HG02981 (cell line): ENCODE measurements around the gene ZC3H15.
"Not testable (repeated sequence)": the region's sequence is repeated elsewhere in the genome, so short reads cannot be mapped to it uniquely, and the experiment has no call there.

Experiments
- ATAC-seq: cut with Tn5 transposase; IDR thresholded peaks from one replicate; pipeline ENCODE4 v1.9.1; 2021; ENCODE audit warnings: mild to moderate bottlenecking, moderate library complexity; ENCODE audit not compliant: unreplicated experiment

Gene ZC3H15

DNA sequence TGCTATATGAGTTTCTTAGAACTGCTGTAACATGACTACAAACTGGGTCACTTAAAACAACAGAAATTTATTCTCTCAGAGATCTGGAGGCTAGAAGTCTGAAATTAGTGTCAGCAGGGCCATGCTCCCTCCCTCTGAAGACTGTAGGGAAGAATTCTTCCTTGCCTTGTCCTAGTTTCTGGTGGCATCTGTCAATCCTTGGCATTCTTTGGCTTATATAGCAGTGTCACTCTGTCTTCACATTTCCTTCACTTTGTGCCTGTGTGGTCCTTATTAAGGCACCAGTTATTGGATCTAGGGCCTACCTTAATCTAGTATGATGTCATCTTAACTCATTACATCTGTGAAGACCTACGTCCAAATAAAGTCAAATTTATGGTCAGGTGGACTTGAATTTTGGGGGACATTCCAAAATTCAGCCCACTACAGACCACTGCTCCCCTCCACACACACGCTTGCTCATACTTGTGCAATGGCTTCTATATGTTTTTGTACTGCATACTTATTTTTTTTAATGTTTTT is 7.6 kb downstream of the ZC3H15 start:
- no peak for ATAC-seq

DNA sequence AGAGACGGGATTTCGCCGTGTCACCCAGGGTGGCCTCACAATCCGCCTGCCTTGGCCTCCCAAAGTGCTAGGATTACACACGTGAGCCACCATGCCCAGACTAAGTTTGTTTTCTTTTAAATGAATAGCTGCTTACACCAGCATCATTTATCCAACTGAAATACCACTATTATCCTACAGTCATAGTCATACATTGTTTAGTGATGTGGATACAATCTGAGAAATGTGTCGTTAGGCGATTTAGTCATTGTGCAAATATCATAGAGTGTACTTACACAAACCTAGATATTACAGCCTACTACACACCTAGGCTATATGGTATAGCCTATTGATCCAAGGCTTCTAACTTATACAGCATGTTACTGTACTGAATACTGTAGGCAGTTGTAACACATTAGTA is 10.3 kb downstream of the ZC3H15 start:
- no peak for ATAC-seq

DNA sequence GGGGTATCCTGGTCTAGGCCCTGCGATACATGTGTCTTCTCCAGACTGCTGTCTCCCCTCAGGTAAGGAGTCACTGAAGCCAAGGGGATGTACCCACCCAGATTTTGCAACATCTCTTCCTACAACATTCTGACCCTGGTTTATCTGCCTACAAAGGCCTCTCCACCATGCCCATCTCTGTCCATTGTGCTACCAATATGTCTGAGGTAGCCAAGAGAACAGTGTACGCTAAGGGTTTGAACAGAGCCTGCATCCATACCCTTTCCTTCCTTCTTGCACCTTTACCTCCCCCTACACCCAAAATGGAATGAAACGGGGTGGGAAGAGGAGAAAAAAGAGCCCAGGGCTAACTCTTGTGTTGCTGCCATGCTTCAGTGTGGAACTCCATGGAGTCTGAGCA is 11.9 kb downstream of the ZC3H15 start:
- ATAC-seq: no peak

GRCh38 chr2:186498834-186499233 is 12.8 kb downstream of the ZC3H15 start:
- no peak for ATAC-seq

DNA sequence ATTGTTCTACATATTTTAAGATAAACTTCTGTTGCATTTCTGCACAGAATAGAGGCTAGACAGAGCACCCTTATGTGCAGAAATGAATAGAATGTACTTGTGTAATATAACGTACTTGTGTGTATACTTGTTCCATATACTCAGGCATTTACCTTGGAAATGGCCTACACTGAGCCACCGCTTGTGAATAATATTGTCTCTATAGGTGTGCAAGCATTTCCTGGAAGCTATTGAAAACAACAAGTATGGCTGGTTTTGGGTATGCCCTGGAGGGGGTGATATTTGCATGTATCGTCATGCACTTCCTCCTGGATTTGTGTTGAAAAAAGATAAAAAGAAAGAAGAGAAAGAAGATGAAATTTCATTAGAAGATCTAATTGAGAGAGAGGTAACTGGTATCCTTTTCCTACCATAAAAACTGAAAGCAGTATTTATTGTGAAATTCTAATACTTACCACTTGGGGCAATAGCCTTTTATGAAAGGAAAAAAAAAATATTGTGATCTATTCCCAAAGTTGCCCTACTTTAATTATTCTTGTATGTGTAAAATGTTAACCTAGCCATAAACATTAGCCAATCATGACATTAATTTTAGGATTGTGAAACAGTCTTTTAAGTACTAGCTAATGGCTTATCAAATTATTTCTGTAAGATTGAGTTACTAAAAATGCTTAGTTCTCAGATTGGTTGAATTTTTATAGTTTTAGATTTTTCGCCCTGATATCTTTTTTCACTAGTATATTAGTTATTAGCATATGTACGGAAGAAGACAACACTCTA is 18.0 kb downstream of the ZC3H15 start:
- ATAC-seq: peak; percentile 63

DNA sequence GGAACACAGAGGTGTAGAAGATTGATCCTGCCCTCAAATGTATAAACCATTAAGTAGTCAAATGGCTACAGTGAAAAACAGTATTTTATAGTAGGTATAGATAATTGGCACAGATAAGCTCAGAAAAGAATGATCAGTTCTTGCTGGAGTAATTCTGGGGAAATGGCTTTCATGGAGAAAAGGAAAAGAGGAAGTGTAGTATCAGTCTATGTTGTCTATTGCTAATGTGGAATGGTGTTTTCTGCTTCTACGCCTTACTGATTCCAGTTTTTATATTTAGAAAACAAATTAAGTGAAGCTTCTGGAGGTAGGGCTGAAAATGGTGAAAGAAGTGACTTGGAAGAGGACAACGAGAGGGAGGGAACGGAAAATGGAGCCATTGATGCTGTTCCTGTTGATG is 22.2 kb downstream of the ZC3H15 start:
- no peak for ATAC-seq

GRCh38 chr2:186515376-186515775 is 29.3 kb downstream of the ZC3H15 start:
- ATAC-seq: no peak

- no peak for ATAC-seq
Measured at GRCh38 chr2:186516396-186516795, 30.3 kb downstream of the ZC3H15 start.

GRCh38 chr2:186517090-186517489 is 31.0 kb downstream of the ZC3H15 start:
- ATAC-seq: no peak

- ATAC-seq: no peak
Measured at GRCh38 chr2:186518291-186518690, 32.2 kb downstream of the ZC3H15 start.

- no peak for ATAC-seq
Measured at GRCh38 chr2:186518945-186519344, 32.9 kb downstream of the ZC3H15 start.

- not testable (repeated sequence) for ATAC-seq
Measured at GRCh38 chr2:186521570-186522153, 35.6 kb downstream of the ZC3H15 start.

- ATAC-seq: no peak
Measured at GRCh38 chr2:186522450-186522849, 36.4 kb downstream of the ZC3H15 start.

DNA sequence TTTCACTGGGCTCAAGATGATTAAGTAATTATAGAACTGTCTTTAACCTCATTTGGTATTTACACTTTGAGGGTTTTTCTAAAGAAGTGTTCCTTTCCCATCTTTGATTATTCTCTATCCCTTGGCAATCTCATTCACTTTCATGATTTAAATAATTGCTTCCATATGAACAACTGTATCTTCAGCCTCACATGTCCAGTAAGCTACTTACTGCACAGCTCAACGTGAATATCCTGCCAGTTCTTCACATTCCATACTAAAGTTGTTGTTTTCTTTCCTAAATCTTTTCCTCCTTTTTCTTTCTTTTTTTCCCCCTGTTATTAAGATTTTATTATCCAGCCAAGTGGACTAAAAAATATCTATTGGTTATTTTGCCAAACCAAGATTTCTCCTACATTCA is 37.7 kb downstream of the ZC3H15 start:
- no peak for ATAC-seq

DNA sequence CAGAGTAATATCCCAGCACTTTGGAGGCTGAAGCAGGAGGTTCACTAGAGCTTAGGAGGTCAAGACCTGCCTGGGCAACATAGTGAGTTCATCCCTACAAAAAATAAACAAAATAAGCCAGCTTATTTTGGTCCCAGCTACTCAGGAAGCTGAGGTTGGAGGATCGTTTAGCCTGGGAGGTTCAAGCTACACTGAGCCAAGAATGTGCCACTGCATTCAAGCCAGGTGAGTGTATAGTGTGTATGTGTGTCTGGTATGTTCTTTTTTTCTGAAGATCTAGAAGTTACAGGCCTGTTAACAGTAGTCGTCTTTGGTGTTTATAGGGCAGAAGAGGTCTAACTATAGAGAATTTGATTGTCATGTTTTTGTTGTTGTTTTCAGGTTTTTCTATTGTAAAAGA is 40.2 kb downstream of the ZC3H15 start:
- ATAC-seq: no peak

- ATAC-seq: no peak
Measured at GRCh38 chr2:186530314-186530713, 44.3 kb downstream of the ZC3H15 start.

DNA sequence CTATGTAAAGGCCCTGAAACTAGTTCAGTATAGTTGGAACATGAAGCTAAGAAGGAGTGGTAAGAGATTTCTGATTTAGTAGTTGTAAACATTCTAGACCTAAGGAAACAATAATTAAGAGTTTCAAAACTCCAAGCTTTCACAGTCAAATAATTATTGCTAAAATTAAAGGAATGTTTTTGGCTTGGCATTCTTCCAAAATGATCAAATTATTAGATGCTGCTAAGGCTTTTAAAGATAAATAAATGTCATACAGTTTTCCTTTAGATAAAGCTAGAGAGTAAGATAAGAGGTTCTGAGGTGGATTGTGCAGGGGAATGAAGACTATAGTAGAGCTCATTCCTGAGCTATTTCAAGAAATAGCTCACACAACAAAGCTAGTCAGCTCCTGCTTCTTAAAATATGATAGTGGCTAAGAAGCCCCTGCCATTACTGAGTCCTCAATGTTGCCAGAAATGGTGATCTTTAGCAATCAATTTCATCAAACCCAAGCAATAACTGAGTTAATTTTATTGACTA is 45.3 kb downstream of the ZC3H15 start:
- no peak for ATAC-seq

GRCh38 chr2:186532891-186533290 is 46.8 kb downstream of the ZC3H15 start:
- ATAC-seq: no peak

- ATAC-seq: no peak
Measured at GRCh38 chr2:186533717-186534116, 47.7 kb downstream of the ZC3H15 start.

DNA sequence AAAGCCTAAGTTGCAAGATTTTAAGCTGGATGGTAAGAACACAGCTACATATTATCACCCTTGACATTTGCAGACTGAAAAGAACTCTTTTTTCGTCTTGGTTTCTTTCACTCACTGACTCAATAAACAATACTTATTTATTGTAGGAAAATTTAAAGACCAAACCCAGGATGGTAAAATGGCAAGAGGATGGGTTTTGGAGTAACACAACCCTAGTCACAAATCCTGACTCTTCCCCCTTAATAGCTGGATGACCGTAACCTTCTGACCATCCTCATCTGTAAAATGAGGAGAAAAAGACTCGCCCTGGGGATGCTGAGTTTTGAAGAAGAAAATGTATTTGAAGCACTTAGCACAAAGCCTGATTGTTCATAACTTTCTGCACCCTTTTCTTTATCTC is 48.3 kb downstream of the ZC3H15 start:
- ATAC-seq: no peak

DNA sequence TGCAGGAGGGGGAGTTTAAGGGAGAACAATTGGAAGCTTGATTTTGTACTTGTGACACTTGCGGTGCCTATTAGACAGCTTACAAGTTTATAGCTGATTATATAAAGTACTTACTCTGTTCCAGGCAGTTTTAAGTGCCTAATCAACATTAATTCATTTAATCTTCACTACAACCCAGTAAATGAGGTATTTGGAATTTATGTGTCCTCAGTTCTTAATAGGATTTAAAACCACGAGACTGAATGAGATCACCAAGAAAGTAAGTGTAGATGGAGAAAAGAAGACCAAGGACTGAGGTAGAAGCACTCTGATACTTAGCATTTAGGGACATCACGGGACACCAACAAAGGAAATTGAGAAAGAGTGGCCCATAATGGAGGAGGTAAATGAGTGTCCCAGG is 49.8 kb downstream of the ZC3H15 start:
- no peak for ATAC-seq

DNA sequence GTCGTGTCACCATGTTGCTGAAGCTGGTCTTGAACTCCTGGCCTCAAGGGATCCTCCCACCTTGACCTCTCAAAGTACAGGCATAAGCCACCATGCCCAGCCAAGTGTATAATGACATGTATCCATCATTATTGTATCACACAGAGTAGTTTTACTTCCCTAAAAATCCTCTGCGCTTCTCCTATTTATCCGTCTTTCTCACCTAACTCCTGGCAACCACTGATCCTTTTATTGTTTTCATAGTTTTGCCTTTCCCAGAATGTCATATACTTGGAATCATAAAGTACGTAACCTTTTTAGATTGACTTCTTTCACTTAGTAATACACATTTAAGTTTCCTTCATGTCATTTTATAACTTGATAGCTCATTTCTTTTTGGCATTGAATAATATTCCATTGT is 51.0 kb downstream of the ZC3H15 start:
- ATAC-seq: no peak
